HUES64 (cell line): Measurements from ENCODE around the gene RNF217.

Experiments used
- H3K27ac ChIP-seq: 2 replicates; pipeline ENCODE4 v1.7.0; 2013; ENCODE audit warnings: low read depth, low read length, inconsistent platforms
- H3K27me3 ChIP-seq: 2 replicates; pipeline ENCODE4 v1.6.1; 2013; ENCODE audit warnings: mild to moderate bottlenecking, low read length; ENCODE audit not compliant: insufficient read depth
- H3K36me3 ChIP-seq: 2 replicates; pipeline ENCODE4 v1.6.1; 2013; ENCODE audit warnings: mild to moderate bottlenecking, low read length; ENCODE audit not compliant: insufficient read depth
- H3K4me1 ChIP-seq: 2 replicates; pipeline ENCODE4 v1.6.1; 2013; ENCODE audit warnings: mild to moderate bottlenecking, low read length, moderate library complexity; ENCODE audit not compliant: insufficient read depth
- H3K4me3 ChIP-seq: 2 replicates; pipeline ENCODE4 v1.5.1; 2013; ENCODE audit warnings: mild to moderate bottlenecking, low read length, moderate library complexity
- H3K9ac ChIP-seq: 2 replicates; pipeline ENCODE4 v1.6.1; 2013; ENCODE audit warnings: mild to moderate bottlenecking, low read depth, low read length
- H3K9me3 ChIP-seq: 2 replicates; pipeline ENCODE4 v1.6.1; 2013; ENCODE audit warnings: low read depth, low read length; ENCODE audit not compliant: insufficient read depth
- WGBS: fragments of 150-250, 120-280 bp; methylation state at CpG from one replicate; pipeline ENCODE4 v1.1.7; 2013; ENCODE audit warnings: missing lambda C conversion rate; 5-methylcytosine and 5-hydroxymethylcytosine counted together

RNF217 gene

GRCh38 chr6:125082908-125083683 lies 120.9 kb downstream of the RNF217 start:
- 96% methylated on average over 6 of the region's 8 CpGs for WGBS
- Histone ChIP-seq H3K4me1 (peaks cover 3% of the 10 kb centered on the region; the same call in 1 of the 2 replicates), H3K36me3 (peaks cover 6% of the 10 kb centered on the region; the same call in 1 of the 2 replicates), H3K27ac (no peak overlapping the region), H3K9me3 (no peaks in the 10 kb centered on the region), H3K9ac (no peak overlapping the region), H3K27me3 (no peaks in the 10 kb centered on the region), H3K4me3 (no peak overlapping the region)

- Histone ChIP-seq H3K36me3 (peaks cover 6% of the 10 kb centered on the region; the same call in 1 of the 2 replicates), H3K27me3 (no peaks in the 10 kb centered on the region), H3K9me3 (no peaks in the 10 kb centered on the region), H3K4me3 (no peak overlapping the region), H3K4me1 (peaks cover 3% of the 10 kb centered on the region; the same call in 1 of the 2 replicates), H3K27ac (no peak overlapping the region), H3K9ac (no peak overlapping the region)
- 97% methylated on average over 2 of the region's 2 CpGs for WGBS
Measured at GRCh38 chr6:125083684-125083990, 121.4 kb downstream of the RNF217 start.

- Histone ChIP-seq H3K27ac (no peak overlapping the region), H3K36me3 (peaks cover 6% of the 10 kb centered on the region; the same call in 1 of the 2 replicates), H3K4me3 (no peak overlapping the region), H3K9me3 (no peaks in the 10 kb centered on the region), H3K27me3 (no peaks in the 10 kb centered on the region), H3K9ac (no peak overlapping the region), H3K4me1 (peaks cover 3% of the 10 kb centered on the region; the same call in 1 of the 2 replicates)
Measured at GRCh38 chr6:125086716-125087115, 124.5 kb downstream of the RNF217 start.

- Histone ChIP-seq H3K9ac (no peak overlapping the region), H3K36me3 (no peaks in the 10 kb centered on the region), H3K27ac (no peak overlapping the region), H3K9me3 (no peaks in the 10 kb centered on the region), H3K4me3 (no peak overlapping the region), H3K4me1 (peaks cover 3% of the 10 kb centered on the region; the same call in 1 of the 2 replicates), H3K27me3 (no peaks in the 10 kb centered on the region)
- 96% methylated on average over 5 of the region's 5 CpGs for WGBS
Measured at GRCh38 chr6:125088963-125089362, 126.7 kb downstream of the RNF217 start.

- peaks cover 12% of the 10 kb centered on the region; the same call in 1 of the 2 replicates for H3K4me1 ChIP-seq
- peaks cover 6% of the 10 kb centered on the region; the same call in 1 of the 2 replicates for H3K27me3 ChIP-seq
- no peak overlapping the region for H3K4me3 ChIP-seq
- H3K9me3 ChIP-seq, result no peaks in the 10 kb centered on the region
- 90% methylated on average over 3 of the region's 3 CpGs for WGBS
- H3K36me3 ChIP-seq, result no peaks in the 10 kb centered on the region
- no peak overlapping the region for H3K9ac ChIP-seq
- no peak overlapping the region for H3K27ac ChIP-seq
Measured at GRCh38 chr6:125094563-125094962, 132.3 kb downstream of the RNF217 start.

- 92% methylated on average over 5 of the region's 5 CpGs for WGBS
- Histone ChIP-seq H3K4me3 (no peak overlapping the region), H3K9me3 (no peaks in the 10 kb centered on the region), H3K27ac (no peak overlapping the region), H3K36me3 (no peaks in the 10 kb centered on the region), H3K9ac (no peak overlapping the region), H3K4me1 (peaks cover 16% of the 10 kb centered on the region; the same call in 1 of the 2 replicates), H3K27me3 (peaks cover 16% of the 10 kb centered on the region)
Measured at GRCh38 chr6:125095580-125096301, 133.5 kb downstream of the RNF217 start.

- Histone ChIP-seq H3K27ac (no peak overlapping the region), H3K9me3 (no peaks in the 10 kb centered on the region), H3K4me3 (no peak overlapping the region), H3K4me1 (peaks cover 19% of the 10 kb centered on the region; the same call in 1 of the 2 replicates), H3K36me3 (no peaks in the 10 kb centered on the region), H3K9ac (no peak overlapping the region), H3K27me3 (peaks cover 18% of the 10 kb centered on the region)
- WGBS, result 90% methylated on average over 2 of the region's 2 CpGs
Measured at GRCh38 chr6:125097186-125097585, 134.9 kb downstream of the RNF217 start.

- Histone ChIP-seq H3K36me3 (no peaks in the 10 kb centered on the region), H3K9me3 (no peaks in the 10 kb centered on the region), H3K4me1 (peaks cover 28% of the 10 kb centered on the region; the same call in 1 of the 2 replicates), H3K27me3 (peaks cover 18% of the 10 kb centered on the region), H3K4me3 (no peak overlapping the region), H3K27ac (no peak overlapping the region), H3K9ac (no peak overlapping the region)
- WGBS, result 92% methylated on average over 4 of the region's 4 CpGs
Measured at GRCh38 chr6:125098253-125098652, 136.0 kb downstream of the RNF217 start.

GRCh38 chr6:125099211-125100073 lies 137.2 kb downstream of the RNF217 start:
- no peaks in the 10 kb centered on the region for H3K9me3 ChIP-seq
- H3K27me3 ChIP-seq, result peaks cover 18% of the 10 kb centered on the region
- H3K4me3 ChIP-seq, result peak overlapping the region; percentile 65
- H3K27ac ChIP-seq, result no peak overlapping the region
- 2% methylated on average over 48 of the region's 48 CpGs for WGBS
- H3K36me3 ChIP-seq, result no peaks in the 10 kb centered on the region
- H3K9ac ChIP-seq, result peak overlapping the region; percentile 72
- H3K4me1 ChIP-seq, result peaks cover 40% of the 10 kb centered on the region; the same call in 1 of the 2 replicates

- no peaks in the 10 kb centered on the region for H3K36me3 ChIP-seq
- H3K9ac ChIP-seq, result peak overlapping the region; percentile 72; the same call in 1 of the 2 replicates
- peak overlapping the region; percentile 65 for H3K4me3 ChIP-seq
- no peaks in the 10 kb centered on the region for H3K9me3 ChIP-seq
- no peak overlapping the region for H3K27ac ChIP-seq
- 70% methylated on average over 10 of the region's 10 CpGs for WGBS
- H3K27me3 ChIP-seq, result peaks cover 18% of the 10 kb centered on the region
- H3K4me1 ChIP-seq, result peaks cover 46% of the 10 kb centered on the region; the same call in 1 of the 2 replicates
Measured at GRCh38 chr6:125100074-125100652, 137.9 kb downstream of the RNF217 start.
